Measurements from ENCODE around the gene HTR7. TPM values are rescaled to one million over a fixed set of nuclear protein-coding genes. Genes with fewer than 3 reads are reported as not detected.

Gene HTR7
- total RNA-seq, 2 donors from 2014 or later, result 0.70 to 7.3 TPM

GRCh38 chr10:90743291-90743690 lies 114.5 kb downstream of the HTR7 start:
- Histone ChIP-seq H3K4me1 (ENCODE audit: control insufficient read depth, insufficient read depth, low read length) (peaks cover 3% of the 10 kb centered on the region), H3K36me3 (ENCODE audit: control insufficient read depth, insufficient read depth, low read length) (no peaks in the 10 kb centered on the region), H3K9me3 (ENCODE audit: control insufficient read depth, low read length) (no peaks in the 10 kb centered on the region), H3K27me3 (ENCODE audit: control insufficient read depth, insufficient read depth, low read length, poor library complexity, severe bottlenecking) (no peaks in the 10 kb centered on the region), H3K4me3 (ENCODE audit: low read length) (no peak overlapping the region), H3K9ac (ENCODE audit: extremely low read depth, low read length, poor library complexity, severe bottlenecking) (no peak overlapping the region), H3K27ac (ENCODE audit: low read depth, low read length) (no peak overlapping the region)
- 90 to 100% methylated on average over 1 to 3 of the region's 3 CpGs for WGBS, 2 experiments (ENCODE audit: insufficient coverage in 1 of 2, insufficient read length in 1 of 2)
- no peak for TF ChIP-seq CTCF (conservative IDR thresholded peaks at IDR 0.05)
- DNase-seq, result no peak
- peaks cover 5% of the 10 kb centered on the region for H3K4me1 Mint-ChIP-seq
- H3K27ac Mint-ChIP-seq, result no peak overlapping the region
- no peaks in the 10 kb centered on the region for H3K36me3 Mint-ChIP-seq (ENCODE audit: low read depth)
- H3K9me3 Mint-ChIP-seq, result no peaks in the 10 kb centered on the region
- peaks cover 21% of the 10 kb centered on the region for H3K27me3 Mint-ChIP-seq (ENCODE audit: insufficient read depth)
- H3K4me3 Mint-ChIP-seq, result no peak overlapping the region

DNA sequence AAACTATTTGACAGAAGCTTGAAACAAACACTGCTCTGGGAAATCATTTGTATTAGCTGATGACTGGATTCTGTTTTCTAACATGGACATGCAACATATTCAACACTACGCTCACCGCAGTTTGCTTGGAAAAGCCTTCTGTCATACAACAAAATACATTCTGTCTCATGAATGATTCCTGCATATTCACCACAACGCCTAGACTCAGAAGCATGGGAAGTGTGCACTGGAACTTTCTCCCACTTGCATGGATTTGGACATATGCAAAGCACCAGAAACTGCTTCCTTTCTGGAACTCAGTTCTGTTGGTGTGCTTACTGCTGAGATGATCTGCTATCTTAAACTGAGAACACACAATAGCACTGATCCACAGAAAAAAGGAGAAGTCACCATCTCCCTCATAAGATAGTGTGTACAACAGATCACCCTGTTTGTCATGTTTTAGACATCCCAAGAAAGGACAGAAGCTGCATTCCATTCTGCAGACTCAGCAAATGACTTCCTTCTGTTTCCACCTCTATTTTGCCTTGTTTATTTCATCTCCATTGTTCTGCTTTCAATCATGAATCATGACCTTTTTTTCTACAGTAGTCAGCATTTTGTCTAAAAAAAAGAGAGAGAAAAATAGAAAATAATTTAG lies 115.8 kb downstream of the HTR7 start:
- Mint-ChIP-seq H3K27me3 (ENCODE audit: insufficient read depth) (peaks cover 11% of the 10 kb centered on the region), H3K4me1 (peaks cover 5% of the 10 kb centered on the region), H3K4me3 (no peak overlapping the region), H3K27ac (no peak overlapping the region), H3K9me3 (no peaks in the 10 kb centered on the region), H3K36me3 (ENCODE audit: low read depth) (no peaks in the 10 kb centered on the region)
- Histone ChIP-seq H3K4me1 (ENCODE audit: control insufficient read depth, insufficient read depth, low read length) (peaks cover 3% of the 10 kb centered on the region), H3K27me3 (ENCODE audit: control insufficient read depth, insufficient read depth, low read length, poor library complexity, severe bottlenecking) (no peaks in the 10 kb centered on the region), H3K9me3 (ENCODE audit: control insufficient read depth, low read length) (no peaks in the 10 kb centered on the region), H3K36me3 (ENCODE audit: control insufficient read depth, insufficient read depth, low read length) (no peaks in the 10 kb centered on the region), H3K9ac (ENCODE audit: extremely low read depth, low read length, poor library complexity, severe bottlenecking) (no peak overlapping the region), H3K27ac (ENCODE audit: low read depth, low read length) (no peak overlapping the region), H3K4me3 (ENCODE audit: low read length) (no peak overlapping the region)
- WGBS, 2 experiments (ENCODE audit: insufficient coverage in 1 of 2, insufficient read length in 1 of 2), result 91 to 95% methylated on average over 3 of the region's 3 CpGs
- no peak for DNase-seq
- TF ChIP-seq CTCF (conservative IDR thresholded peaks at IDR 0.05), result no peak

GRCh38 chr10:90740265-90740664 lies 117.6 kb downstream of the HTR7 start:
- Mint-ChIP-seq H3K27me3 (ENCODE audit: insufficient read depth) (peaks cover 11% of the 10 kb centered on the region), H3K27ac (no peak overlapping the region), H3K4me3 (no peak overlapping the region), H3K9me3 (no peaks in the 10 kb centered on the region), H3K36me3 (ENCODE audit: low read depth) (no peaks in the 10 kb centered on the region), H3K4me1 (no peaks in the 10 kb centered on the region)
- no peak for DNase-seq
- no peak overlapping the region for H3K4me3 ChIP-seq (ENCODE audit: low read length)
- no peaks in the 10 kb centered on the region for H3K4me1 ChIP-seq (ENCODE audit: control insufficient read depth, insufficient read depth, low read length)
- no peak overlapping the region for H3K9ac ChIP-seq (ENCODE audit: extremely low read depth, low read length, poor library complexity, severe bottlenecking)
- no peaks in the 10 kb centered on the region for H3K27me3 ChIP-seq (ENCODE audit: control insufficient read depth, insufficient read depth, low read length, poor library complexity, severe bottlenecking)
- H3K27ac ChIP-seq (ENCODE audit: low read depth, low read length), result no peak overlapping the region
- WGBS, 2 experiments (ENCODE audit: insufficient coverage in 1 of 2, insufficient read length in 1 of 2), result 81% methylated on average over 2 of the region's 2 CpGs; no CpG with 5 or more reads in 1 of the 2 experiments
- no peak for TF ChIP-seq CTCF (conservative IDR thresholded peaks at IDR 0.05)
- no peaks in the 10 kb centered on the region for H3K36me3 ChIP-seq (ENCODE audit: control insufficient read depth, insufficient read depth, low read length)
- no peaks in the 10 kb centered on the region for H3K9me3 ChIP-seq (ENCODE audit: control insufficient read depth, low read length)

Data from endodermal cell (in vitro differentiated cells).